Right lobe of liver (tissue), 6 donors: ENCODE measurements around the gene ZNFX1. TPM values are rescaled to one million over a fixed set of nuclear protein-coding genes. Genes with fewer than 3 reads are reported as not detected.
A peak's percentile ranks its signal among the peaks of the same experiment; 100 is the strongest.

Source experiments
- ATAC-seq, 4 donors: fragments of 200-7000 bp; cut with Tn5 transposase; one replicate each; pipeline ENCODE4 v1.9.1; 2020; ENCODE audit warnings: mild to moderate bottlenecking in 4 of 4, moderate library complexity in 4 of 4
- DNase-seq, 3 donors: peaks; one replicate each; pipeline ENCODE4 v3.0.0-alpha.2; 2020
- H3K27ac ChIP-seq, 3 donors: fragments of 200-600 bp; one replicate each; pipeline ENCODE4 v1.8.0; 2022
- H3K27me3 ChIP-seq, 2 donors: fragments of 200-600 bp; one replicate each; pipeline ENCODE4 v1.8.0; 2022
- H3K36me3 ChIP-seq, 4 donors: fragments of 200-600 bp; sonication (generic) in 1 of 4; one replicate each; pipeline versions ENCODE4 v1.5.1 to v1.8.0; 2017 to 2022; ENCODE audit warnings: control low read depth in 1 of 4
- H3K4me1 ChIP-seq, 4 donors: fragments of 200-600 bp; sonication (generic) in 1 of 4; one replicate each; pipeline versions ENCODE4 v1.5.1 to v1.8.0; 2017 to 2022; ENCODE audit warnings: control low read depth in 1 of 4
- H3K4me3 ChIP-seq, 3 donors: fragments of 200-600 bp; one replicate each; pipeline ENCODE4 v1.8.0; 2022
- H3K9me3 ChIP-seq, 4 donors: fragments of 200-600 bp; sonication (generic) in 1 of 4; one replicate each; pipeline versions ENCODE4 v1.5.1 to v1.8.0; 2017 to 2022; ENCODE audit warnings: control low read depth in 1 of 4
- POLR2A ChIP-seq: fragments of 450-650 bp; IDR thresholded peaks from one replicate; pipeline ENCODE4 v1.6.1; 2017; ENCODE audit warnings: antibody characterized with exemption, mild to moderate bottlenecking
- WGBS: methylation state at CpG from one replicate; pipeline ENCODE4 v1.1.6; 2018; ENCODE audit warnings: low coverage, low lambda C conversion rate; ENCODE audit not compliant: insufficient coverage; ENCODE audit errors: missing lambda C conversion rate; 5-methylcytosine and 5-hydroxymethylcytosine counted together
- intact Hi-C, 2 donors: fragments of 100-400 bp; cut with DNase I; formaldehyde crosslinking; loops; one replicate each; pipeline versions ENCODE4 v1.11.2 to v1.14.1; 2022
- total RNA-seq, 6 experiments: library from RNA; depleted of rRNA in 2 of 6; stranded (reverse); fragments of >200 nt in 2 of 6; fragmentation: NEBNext Ultra II Directional in 3 of 6; extraction: Animal tissue kit (Norgen Biotek cat#: 25700) in 3 of 6; gene quantifications; one replicate each; pipeline versions ENCODE4 v1.1.0 to v1.2.4, GENCODE V29; 2016 to 2023
- TF ChIP-seq, protein P1 (sequence below), 4 donors: fragments of 200-600 bp in 3 of 4; fragments of 450-650 bp in 1 of 4; IDR thresholded peaks; one replicate each; pipeline versions ENCODE4 v1.5.1 to v1.8.0; 2016 to 2022; ENCODE audit warnings: antibody characterized with exemption in 4 of 4, mild to moderate bottlenecking in 2 of 4
- donor health status: DM: no; HTN: yes; CAD: no.
- donor health status: DM: no; HTN: no; CAD: no.
- donor health status: DM: no; HTN: no; CAD: no.
- donor health status: DM: no; HTN: yes; CAD: no.
- donor health status: DM: no; HTN: yes; CAD: no.

ZNFX1 gene
- total RNA-seq, 6 experiments from 2014 or later, result 9.3 to 17.5 (median 13.9) TPM

DNA sequence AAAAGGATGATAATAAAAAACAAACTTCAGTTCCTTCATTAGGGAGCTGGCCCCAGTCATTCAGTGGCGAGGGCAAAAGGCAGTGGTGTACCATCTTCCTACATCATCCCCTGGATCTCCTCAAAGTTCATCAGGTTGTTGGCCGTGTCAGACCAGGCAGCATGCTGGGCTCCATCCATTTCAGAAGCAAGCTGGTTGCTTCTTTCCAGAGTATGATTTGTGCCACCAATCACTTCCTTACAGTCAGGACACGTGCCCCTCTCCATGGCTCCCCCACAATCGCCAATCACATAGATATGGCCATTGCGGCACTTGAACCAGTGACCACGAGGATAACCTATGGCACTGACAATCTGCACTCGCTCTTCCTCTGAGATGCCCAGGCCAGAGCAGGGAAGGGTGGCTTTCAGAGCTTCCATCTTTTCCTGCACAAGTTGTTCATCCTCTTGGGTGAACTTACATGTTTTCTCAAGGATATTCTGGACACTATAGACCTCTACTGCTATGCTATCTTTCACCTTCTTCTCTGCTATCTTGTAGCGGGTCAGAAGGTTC lies 30.6 kb downstream of the ZNFX1 start:
- H3K4me3 ChIP-seq, result no peak overlapping the region
- WGBS, result 89% methylated on average over 3 of the region's 8 CpGs
- peaks cover 4 to 97% (median 42%) of the 10 kb centered on the region in 4 donors for H3K36me3 ChIP-seq
- ATAC-seq, result no peak
- H3K9me3 ChIP-seq, result no peaks in the 10 kb centered on the region
- no peak overlapping the region for H3K27ac ChIP-seq
- DNase-seq, result no peak
- no peaks in the 10 kb centered on the region for H3K27me3 ChIP-seq
- intact Hi-C loops, result no loop called here
- TF ChIP-seq, protein P1, sequence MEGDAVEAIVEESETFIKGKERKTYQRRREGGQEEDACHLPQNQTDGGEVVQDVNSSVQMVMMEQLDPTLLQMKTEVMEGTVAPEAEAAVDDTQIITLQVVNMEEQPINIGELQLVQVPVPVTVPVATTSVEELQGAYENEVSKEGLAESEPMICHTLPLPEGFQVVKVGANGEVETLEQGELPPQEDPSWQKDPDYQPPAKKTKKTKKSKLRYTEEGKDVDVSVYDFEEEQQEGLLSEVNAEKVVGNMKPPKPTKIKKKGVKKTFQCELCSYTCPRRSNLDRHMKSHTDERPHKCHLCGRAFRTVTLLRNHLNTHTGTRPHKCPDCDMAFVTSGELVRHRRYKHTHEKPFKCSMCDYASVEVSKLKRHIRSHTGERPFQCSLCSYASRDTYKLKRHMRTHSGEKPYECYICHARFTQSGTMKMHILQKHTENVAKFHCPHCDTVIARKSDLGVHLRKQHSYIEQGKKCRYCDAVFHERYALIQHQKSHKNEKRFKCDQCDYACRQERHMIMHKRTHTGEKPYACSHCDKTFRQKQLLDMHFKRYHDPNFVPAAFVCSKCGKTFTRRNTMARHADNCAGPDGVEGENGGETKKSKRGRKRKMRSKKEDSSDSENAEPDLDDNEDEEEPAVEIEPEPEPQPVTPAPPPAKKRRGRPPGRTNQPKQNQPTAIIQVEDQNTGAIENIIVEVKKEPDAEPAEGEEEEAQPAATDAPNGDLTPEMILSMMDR (IDR thresholded peaks at IDR 0.05), result no peak
- no peak for TF ChIP-seq POLR2A
- no peaks in the 10 kb centered on the region for H3K4me1 ChIP-seq

DNA sequence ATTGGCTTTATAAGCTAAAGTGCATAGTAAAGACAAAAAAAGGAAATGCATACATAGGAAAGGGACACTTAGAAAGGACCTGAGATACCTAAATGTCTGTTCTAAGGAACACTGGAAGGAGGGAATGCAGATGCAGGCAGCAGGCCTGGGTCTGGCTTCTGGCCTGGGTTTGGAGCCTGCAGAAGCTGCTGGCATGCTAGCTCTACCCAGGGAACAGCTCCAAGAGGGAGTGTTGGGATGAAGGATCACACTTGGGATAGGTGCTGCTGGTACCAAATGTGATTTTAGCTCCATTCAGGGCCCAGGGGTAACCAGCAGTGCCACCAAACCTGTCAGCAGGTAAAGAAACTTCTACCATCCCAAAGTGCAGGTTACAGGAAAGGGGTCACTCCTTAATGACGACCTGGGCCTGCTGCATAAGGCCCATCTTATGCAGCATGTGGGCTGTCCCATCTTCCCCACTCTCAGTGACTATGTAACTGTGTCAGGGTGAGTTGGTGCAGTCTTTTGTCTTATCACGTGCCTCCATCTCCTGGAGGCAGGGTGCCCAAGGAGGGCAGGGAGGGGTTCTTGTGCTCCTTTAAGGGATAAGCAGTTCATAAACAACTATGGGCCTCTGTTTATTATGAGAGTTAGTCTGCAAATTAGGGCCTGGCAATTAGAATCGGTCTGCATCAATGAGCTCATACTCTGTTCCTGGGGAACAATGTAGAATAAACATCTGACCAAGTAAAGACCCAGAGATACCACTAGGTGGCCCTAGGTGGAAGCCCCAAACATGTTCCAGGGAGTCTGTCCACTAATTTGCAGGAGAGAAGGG lies 31.7 kb downstream of the ZNFX1 start:
- WGBS, result 0% methylated on average over 1 of the region's 3 CpGs
- intact Hi-C loops, result no loop called here

DNA sequence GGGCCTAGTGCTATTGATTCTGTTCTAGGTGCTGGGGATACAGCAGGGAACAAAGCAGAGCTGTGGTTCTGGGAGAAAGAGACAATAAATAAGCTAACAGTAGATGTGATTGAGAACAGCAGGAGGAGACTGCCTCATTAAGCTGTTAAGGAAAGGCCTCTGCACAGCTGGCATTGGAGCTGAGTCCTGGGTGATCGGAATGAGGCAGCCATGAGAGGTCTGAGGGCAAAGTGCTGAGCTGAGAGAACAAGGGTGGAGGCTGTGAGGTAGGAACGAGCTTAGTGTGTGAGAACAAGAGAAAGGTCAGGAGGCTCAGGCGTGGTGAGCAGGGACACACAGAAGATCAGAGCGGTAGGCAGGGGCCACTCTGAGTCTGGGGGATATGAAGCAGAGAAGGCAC lies 40.3 kb downstream of the ZNFX1 start:
- H3K27me3 ChIP-seq, result no peaks in the 10 kb centered on the region
- no peaks in the 10 kb centered on the region for H3K9me3 ChIP-seq
- peaks cover 0 to 87% (median 45%) of the 10 kb centered on the region in 4 donors for H3K36me3 ChIP-seq
- no peak for TF ChIP-seq POLR2A
- TF ChIP-seq, protein P1 (IDR thresholded peaks at IDR 0.05), result no peak
- H3K4me3 ChIP-seq, result no peak overlapping the region
- H3K4me1 ChIP-seq, result no peaks in the 10 kb centered on the region
- H3K27ac ChIP-seq, result no peak overlapping the region
- DNase-seq (no peak), ATAC-seq (no peak)
- 73% methylated on average over 3 of the region's 4 CpGs for WGBS
- intact Hi-C loops, result no loop called here

More for the DNA sequence above, 31.7 kb downstream of the ZNFX1 start:
- H3K4me1 ChIP-seq, result no peaks in the 10 kb centered on the region
- DNase-seq, result no peak
- peak; percentile 75 to 84 (median 80) for ATAC-seq
- no peak for TF ChIP-seq POLR2A
- TF ChIP-seq, protein P1 (IDR thresholded peaks at IDR 0.05), result peak; percentile 45 to 65 (median 58)
- no peak overlapping the region for H3K27ac ChIP-seq
- no peaks in the 10 kb centered on the region for H3K27me3 ChIP-seq
- no peak overlapping the region for H3K4me3 ChIP-seq
- H3K36me3 ChIP-seq, result peaks cover 4 to 93% (median 43%) of the 10 kb centered on the region in 4 donors
- no peaks in the 10 kb centered on the region for H3K9me3 ChIP-seq

DNA sequence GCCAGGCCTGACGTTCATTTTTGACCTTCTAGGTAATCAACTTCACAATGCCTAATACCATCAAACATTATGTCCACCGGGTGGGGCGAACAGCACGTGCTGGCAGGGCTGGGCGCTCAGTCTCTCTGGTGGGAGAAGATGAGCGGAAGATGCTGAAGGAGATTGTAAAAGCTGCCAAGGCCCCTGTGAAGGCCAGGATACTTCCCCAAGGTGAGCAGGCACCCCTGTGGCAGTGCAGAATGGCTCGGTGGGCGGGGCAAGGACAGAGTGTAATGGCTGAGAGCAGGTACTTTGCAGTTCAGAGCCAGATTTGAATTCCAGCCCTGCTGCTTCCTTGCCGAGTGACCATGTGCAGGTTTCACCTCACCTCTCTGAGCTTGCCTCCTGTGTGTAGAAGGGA lies 41.6 kb downstream of the ZNFX1 start:
- no peak for DNase-seq
- Histone ChIP-seq H3K27me3 (no peaks in the 10 kb centered on the region), H3K36me3 (peaks cover 0 to 87% (median 44%) of the 10 kb centered on the region in 4 donors), H3K27ac (no peak overlapping the region), H3K9me3 (no peaks in the 10 kb centered on the region), H3K4me3 (no peak overlapping the region), H3K4me1 (no peaks in the 10 kb centered on the region)
- WGBS, result 84% methylated on average over 6 of the region's 9 CpGs
- intact Hi-C loops, result no loop called here
- ATAC-seq, result no peak
- TF ChIP-seq, protein P1 (IDR thresholded peaks at IDR 0.05), result no peak
- TF ChIP-seq POLR2A, result no peak
